HL-60 (cell line): Measurements from ENCODE around the gene SGK1.

Experiments
- DNase-seq, 2 experiments: peaks; one replicate each; pipeline ENCODE4 v3.0.0-alpha.2; 2010 to 2020; ENCODE audit warnings: low read depth in 1 of 2, low spot score in 1 of 2
- H3K27ac ChIP-seq: fragments of 250-450 bp; sonication (Bioruptor Pico); replicated peaks from 2 replicates; pipeline ENCODE4 v1.5.1; 2020; ENCODE audit warnings: mild to moderate bottlenecking, moderate library complexity
- H3K27me3 ChIP-seq: fragments of 250-450 bp; sonication (Bioruptor Pico); 2 replicates; pipeline ENCODE4 v1.5.1; 2021; ENCODE audit warnings: mild to moderate bottlenecking, moderate library complexity; ENCODE audit not compliant: insufficient read depth, poor library complexity, severe bottlenecking
- H3K4me3 ChIP-seq: replicated peaks from 2 replicates; pipeline ENCODE4 v1.5.1; 2011; ENCODE audit warnings: mild to moderate bottlenecking, control low read depth, low read length; ENCODE audit not compliant: insufficient read depth
- GABPA ChIP-seq: IDR thresholded peaks from 2 replicates; pipeline ENCODE4 v1.6.1; 2012; ENCODE audit warnings: low read depth
- POLR2AphosphoS5 ChIP-seq: IDR thresholded peaks from 2 replicates; pipeline ENCODE4 v1.6.1; 2012; ENCODE audit warnings: low read depth
- SPI1 ChIP-seq: IDR thresholded peaks from 2 replicates; pipeline ENCODE4 v1.6.1; 2012; ENCODE audit warnings: low read depth, mild to moderate bottlenecking, borderline replicate concordance
- TF ChIP-seq, protein P1 (sequence below): IDR thresholded peaks from 2 replicates; pipeline ENCODE4 v1.6.1; 2012; ENCODE audit warnings: low read depth; ENCODE audit not compliant: insufficient replicate concordance
- TF ChIP-seq, protein P2 (sequence below): IDR thresholded peaks from one replicate; pipeline ENCODE4 v1.5.1; 2011; ENCODE audit warnings: low read length, control low read depth, inconsistent platforms; ENCODE audit not compliant: insufficient read depth

SGK1 gene

DNA sequence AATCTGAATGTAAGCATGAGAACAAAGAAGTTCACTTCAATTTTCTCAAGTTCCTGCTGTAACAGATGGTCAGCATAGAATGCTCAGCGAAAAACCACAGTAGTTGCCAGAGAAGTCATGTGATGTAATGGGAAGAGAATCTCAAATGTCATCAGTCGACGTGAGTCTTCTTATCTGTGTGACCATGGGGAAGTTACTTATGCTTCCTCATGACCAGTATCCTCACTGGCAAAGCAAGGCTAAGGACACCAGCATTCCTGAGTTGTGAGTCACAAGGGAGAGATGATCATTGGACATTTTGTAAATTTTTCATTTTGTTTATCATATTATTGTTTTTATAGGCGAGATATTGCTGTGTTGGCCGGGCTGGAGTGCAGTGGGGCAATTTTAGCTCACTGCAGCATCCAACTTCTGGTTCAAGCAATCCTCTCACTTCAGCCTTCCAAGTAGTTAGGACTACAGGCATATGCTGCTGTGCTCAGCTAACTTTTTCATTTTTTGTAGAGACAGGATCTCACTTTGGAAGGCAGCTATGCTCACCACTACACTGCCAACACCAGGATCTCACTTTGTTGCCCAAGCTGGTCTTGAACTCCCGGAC is 21.9 kb downstream of the SGK1 start:
- Histone ChIP-seq H3K27me3 (no peaks in the 10 kb centered on the region), H3K27ac (peak overlapping the region; percentile 58), H3K4me3 (no peak overlapping the region)
- TF ChIP-seq GABPA: no peak
- TF ChIP-seq, protein P1, sequence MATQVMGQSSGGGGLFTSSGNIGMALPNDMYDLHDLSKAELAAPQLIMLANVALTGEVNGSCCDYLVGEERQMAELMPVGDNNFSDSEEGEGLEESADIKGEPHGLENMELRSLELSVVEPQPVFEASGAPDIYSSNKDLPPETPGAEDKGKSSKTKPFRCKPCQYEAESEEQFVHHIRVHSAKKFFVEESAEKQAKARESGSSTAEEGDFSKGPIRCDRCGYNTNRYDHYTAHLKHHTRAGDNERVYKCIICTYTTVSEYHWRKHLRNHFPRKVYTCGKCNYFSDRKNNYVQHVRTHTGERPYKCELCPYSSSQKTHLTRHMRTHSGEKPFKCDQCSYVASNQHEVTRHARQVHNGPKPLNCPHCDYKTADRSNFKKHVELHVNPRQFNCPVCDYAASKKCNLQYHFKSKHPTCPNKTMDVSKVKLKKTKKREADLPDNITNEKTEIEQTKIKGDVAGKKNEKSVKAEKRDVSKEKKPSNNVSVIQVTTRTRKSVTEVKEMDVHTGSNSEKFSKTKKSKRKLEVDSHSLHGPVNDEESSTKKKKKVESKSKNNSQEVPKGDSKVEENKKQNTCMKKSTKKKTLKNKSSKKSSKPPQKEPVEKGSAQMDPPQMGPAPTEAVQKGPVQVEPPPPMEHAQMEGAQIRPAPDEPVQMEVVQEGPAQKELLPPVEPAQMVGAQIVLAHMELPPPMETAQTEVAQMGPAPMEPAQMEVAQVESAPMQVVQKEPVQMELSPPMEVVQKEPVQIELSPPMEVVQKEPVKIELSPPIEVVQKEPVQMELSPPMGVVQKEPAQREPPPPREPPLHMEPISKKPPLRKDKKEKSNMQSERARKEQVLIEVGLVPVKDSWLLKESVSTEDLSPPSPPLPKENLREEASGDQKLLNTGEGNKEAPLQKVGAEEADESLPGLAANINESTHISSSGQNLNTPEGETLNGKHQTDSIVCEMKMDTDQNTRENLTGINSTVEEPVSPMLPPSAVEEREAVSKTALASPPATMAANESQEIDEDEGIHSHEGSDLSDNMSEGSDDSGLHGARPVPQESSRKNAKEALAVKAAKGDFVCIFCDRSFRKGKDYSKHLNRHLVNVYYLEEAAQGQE: no peak
- peak; percentile 48; the same call in 1 of the 2 replicates for TF ChIP-seq SPI1
- TF ChIP-seq, protein P2, sequence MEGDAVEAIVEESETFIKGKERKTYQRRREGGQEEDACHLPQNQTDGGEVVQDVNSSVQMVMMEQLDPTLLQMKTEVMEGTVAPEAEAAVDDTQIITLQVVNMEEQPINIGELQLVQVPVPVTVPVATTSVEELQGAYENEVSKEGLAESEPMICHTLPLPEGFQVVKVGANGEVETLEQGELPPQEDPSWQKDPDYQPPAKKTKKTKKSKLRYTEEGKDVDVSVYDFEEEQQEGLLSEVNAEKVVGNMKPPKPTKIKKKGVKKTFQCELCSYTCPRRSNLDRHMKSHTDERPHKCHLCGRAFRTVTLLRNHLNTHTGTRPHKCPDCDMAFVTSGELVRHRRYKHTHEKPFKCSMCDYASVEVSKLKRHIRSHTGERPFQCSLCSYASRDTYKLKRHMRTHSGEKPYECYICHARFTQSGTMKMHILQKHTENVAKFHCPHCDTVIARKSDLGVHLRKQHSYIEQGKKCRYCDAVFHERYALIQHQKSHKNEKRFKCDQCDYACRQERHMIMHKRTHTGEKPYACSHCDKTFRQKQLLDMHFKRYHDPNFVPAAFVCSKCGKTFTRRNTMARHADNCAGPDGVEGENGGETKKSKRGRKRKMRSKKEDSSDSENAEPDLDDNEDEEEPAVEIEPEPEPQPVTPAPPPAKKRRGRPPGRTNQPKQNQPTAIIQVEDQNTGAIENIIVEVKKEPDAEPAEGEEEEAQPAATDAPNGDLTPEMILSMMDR: no peak
- TF ChIP-seq POLR2AphosphoS5: peak; percentile 56
- peak; percentile 80 to 87 for DNase-seq

DNA sequence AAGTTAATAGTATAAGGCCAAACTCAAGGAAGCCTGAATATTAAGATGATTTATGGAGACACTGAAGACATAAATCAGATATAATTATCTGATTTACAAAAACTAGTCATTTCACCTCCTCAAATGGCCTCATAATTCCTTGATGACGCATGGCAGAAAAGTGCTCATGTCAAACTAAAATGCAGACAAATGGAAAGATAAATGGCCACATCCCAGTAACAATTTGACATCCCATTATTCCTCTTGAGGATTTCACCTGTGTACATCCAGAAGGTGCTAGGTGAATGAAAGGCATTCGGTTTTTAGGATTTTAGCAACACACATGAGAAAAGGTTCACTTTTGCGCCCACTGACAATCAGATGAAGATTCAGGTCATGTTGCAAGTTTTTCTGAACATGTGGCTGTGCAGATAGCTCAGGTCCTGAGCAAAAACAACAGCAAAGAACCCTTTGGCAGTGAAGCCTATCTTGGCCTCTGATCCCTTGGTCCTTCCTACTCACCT is 24.2 kb downstream of the SGK1 start:
- H3K27me3 ChIP-seq: no peaks in the 10 kb centered on the region
- DNase-seq: no peak
- TF ChIP-seq POLR2AphosphoS5: no peak
- TF ChIP-seq, protein P2: no peak
- no peak for TF ChIP-seq SPI1
- H3K4me3 ChIP-seq: no peak overlapping the region
- H3K27ac ChIP-seq: no peak overlapping the region

DNA sequence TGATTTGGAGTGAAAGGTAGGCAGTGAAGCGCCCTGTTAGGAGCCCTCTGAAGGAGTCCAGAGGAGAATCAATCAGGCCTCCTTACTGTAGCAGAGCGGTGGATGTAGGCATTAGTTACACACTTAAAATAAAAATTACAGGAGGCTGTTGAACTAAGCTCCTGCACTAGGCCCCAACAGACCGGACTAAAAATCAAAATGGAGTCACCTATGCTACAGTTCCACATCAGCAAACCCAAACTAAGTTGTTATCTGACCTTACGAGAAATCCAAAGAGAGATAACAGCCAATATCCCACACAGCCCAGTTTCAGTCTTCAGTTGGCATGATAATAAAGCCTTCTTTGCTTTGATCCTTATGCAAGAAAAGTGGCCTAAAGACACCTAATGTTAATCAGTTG is 26.8 kb downstream of the SGK1 start:
- no peak for DNase-seq
- no peaks in the 10 kb centered on the region for H3K27me3 ChIP-seq
- no peak overlapping the region for H3K27ac ChIP-seq
- H3K4me3 ChIP-seq: no peak overlapping the region
- TF ChIP-seq GABPA: no peak
- TF ChIP-seq, protein P1: no peak
- TF ChIP-seq, protein P2: no peak
- TF ChIP-seq POLR2AphosphoS5: no peak
- no peak for TF ChIP-seq SPI1

DNA sequence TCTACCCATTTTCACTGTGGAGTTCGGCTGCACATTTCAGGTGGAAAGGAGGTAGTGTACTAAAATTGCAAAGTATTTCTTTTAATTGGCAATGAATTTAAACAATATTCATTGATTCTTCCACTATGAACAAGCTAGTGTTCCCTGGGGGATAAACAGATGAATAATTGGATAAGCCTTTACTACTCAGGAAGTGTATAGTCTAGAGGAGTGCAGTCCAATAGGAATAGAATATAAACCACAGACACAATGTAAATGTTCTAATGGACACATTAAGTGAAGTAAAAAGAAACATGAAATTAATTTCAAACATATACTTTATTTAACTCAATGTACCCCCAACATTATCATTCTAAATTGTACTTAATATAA is 28.7 kb downstream of the SGK1 start:
- no peak overlapping the region for H3K4me3 ChIP-seq
- H3K27me3 ChIP-seq: no peaks in the 10 kb centered on the region
- H3K27ac ChIP-seq: peak overlapping the region; percentile 87
- DNase-seq: no peak
- no peak for TF ChIP-seq SPI1
- no peak for TF ChIP-seq GABPA
- TF ChIP-seq, protein P2: no peak
- TF ChIP-seq, protein P1: no peak
- TF ChIP-seq POLR2AphosphoS5: no peak
